Measurements from ENCODE around the gene TIMM29.

DNA sequence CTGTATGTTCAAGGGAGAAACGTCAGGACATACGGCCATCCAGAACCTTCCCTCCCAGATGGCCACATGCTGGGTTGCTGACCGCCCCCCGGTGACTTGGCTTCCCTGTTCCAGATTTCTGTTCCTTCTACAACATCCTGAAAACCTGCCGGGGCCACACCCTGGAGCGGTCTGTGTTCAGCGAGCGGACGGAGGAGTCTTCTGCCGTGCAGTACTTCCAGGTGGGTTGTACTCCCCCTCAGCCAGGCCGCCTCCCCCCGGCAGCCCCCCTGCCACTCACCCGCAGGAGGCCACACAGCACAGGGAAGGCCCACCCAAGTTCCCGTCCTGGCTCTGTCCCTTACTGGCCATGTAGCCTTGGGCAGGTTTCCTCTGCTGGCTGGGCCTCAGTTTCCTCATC lies 20.7 kb upstream of the TIMM29 start:
- TF ChIP-seq, protein P1, sequence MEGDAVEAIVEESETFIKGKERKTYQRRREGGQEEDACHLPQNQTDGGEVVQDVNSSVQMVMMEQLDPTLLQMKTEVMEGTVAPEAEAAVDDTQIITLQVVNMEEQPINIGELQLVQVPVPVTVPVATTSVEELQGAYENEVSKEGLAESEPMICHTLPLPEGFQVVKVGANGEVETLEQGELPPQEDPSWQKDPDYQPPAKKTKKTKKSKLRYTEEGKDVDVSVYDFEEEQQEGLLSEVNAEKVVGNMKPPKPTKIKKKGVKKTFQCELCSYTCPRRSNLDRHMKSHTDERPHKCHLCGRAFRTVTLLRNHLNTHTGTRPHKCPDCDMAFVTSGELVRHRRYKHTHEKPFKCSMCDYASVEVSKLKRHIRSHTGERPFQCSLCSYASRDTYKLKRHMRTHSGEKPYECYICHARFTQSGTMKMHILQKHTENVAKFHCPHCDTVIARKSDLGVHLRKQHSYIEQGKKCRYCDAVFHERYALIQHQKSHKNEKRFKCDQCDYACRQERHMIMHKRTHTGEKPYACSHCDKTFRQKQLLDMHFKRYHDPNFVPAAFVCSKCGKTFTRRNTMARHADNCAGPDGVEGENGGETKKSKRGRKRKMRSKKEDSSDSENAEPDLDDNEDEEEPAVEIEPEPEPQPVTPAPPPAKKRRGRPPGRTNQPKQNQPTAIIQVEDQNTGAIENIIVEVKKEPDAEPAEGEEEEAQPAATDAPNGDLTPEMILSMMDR (IDR thresholded peaks at IDR 0.05): no peak
- TF ChIP-seq POLR2A (IDR thresholded peaks at IDR 0.05): no peak
